Fibroblast of skin of right quadriceps (primary cell): Measurements from ENCODE around the gene PPHLN1.
"Not testable (repeated sequence)": the region's sequence is repeated elsewhere in the genome, so short reads cannot be mapped to it uniquely, and the experiment has no call there.

Source experiments
- DNase-seq: peaks from one replicate; pipeline ENCODE4 v3.0.0-alpha.2; 2013

Gene PPHLN1

DNA sequence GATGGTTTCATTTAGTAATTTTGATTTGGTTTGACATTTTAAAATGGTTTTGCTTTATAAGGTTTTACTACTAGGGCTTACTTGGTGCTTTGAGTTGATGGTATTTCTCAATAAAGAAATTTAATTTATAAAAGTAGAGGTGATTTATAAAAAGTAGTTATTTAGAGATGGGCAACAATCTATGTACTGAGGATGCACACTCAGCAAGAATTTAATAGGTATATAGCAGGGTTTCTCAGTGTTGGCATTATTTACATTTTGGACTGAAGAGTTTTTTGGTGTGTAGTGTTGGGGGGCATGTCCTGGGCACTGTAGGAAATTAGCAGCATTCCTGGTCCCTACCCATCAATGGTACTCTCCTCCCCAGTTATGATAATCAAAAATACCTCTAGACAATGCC, 47.7 kb downstream of the PPHLN1 start:
- DNase-seq, result no peak

DNA sequence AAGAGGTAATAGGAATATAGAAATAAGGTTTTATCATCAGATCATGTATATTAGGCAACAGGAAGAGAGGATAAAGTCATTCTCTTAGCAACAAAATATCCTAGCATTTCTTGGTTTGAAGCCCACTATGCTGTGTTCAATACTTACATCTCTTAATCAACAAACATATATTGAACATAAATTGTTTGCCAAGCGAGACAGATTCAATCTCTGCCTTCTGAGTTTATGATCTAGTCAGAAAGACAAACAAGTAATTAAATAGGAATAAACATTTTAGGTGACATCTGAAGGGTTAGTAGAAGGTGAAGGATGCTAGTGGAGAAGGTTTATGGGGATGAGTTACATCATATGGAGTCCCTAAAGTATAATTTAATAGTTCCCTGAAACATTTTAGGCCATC, 54.8 kb downstream of the PPHLN1 start:
- no peak for DNase-seq

- peak; percentile 11 for DNase-seq
Measured at GRCh38 chr12:42382013-42382696, 56.2 kb downstream of the PPHLN1 start.

DNA sequence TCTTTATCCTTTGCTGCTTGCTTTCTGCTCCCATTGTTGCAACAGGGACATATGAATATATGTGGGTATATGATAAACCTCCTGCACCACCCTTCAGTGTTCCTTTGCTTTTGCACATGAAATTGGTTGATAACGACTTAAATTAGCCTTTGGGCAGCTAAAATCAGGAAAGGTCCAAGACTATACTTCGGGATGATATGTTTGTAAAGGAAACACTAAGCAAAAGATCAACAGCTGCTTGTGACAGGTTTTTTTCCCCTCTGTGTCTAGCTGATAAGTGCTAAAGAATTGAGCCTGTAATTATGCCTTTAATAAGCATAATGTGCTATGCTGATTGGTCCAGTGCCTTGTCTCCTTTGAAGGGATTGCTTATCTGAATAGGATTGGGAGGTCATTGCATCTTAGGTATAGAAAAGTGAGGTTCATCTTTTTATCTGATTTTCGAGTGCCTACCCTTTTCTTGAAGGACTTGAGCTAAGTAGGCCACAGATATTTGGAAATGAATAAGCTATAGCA, 59.4 kb downstream of the PPHLN1 start:
- no peak for DNase-seq

- no peak for DNase-seq
Measured at GRCh38 chr12:42386308-42386707, 60.3 kb downstream of the PPHLN1 start.

- not testable (repeated sequence) for DNase-seq
Measured at GRCh38 chr12:42388086-42388485, 62.1 kb downstream of the PPHLN1 start.

GRCh38 chr12:42394429-42394828, 68.5 kb downstream of the PPHLN1 start:
- no peak for DNase-seq

DNA sequence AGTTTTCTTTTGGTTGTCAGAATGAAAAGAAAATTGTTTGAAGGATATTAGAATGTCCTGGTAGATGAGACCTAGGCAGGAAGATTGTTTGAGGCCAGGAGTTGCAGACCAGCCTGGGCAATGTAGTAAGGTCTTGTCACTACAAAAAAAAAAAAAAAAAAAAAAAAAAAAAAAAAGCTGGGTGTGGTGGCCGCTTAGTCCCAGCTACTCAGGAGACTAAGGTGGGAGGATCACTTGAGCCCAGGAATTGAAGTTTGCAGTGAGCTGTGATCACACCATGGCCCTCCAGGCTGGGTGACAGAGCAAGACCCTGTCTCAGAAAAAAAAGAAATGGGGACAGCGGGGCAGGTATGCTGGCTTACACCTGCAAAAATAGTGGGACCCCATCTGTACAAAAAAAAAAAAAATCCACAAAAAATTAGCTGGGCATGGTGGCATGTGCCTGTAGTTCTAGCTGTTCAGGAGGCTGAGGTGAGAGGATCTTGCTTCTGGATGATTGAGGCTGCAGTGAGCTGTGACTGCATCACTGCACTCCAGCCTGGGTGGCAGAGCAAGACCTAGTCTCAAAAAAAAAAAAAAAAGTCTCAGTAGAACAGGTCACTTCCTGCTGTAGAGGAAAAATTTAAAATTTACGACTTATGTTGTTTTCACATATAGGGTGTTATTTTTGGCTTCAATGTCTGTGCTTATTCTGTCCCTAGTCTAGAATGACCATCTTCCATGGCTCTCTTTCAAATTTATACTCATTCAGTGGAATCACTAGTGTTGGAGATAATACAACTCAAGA, 70.7 kb downstream of the PPHLN1 start:
- peak; percentile 9 for DNase-seq

DNA sequence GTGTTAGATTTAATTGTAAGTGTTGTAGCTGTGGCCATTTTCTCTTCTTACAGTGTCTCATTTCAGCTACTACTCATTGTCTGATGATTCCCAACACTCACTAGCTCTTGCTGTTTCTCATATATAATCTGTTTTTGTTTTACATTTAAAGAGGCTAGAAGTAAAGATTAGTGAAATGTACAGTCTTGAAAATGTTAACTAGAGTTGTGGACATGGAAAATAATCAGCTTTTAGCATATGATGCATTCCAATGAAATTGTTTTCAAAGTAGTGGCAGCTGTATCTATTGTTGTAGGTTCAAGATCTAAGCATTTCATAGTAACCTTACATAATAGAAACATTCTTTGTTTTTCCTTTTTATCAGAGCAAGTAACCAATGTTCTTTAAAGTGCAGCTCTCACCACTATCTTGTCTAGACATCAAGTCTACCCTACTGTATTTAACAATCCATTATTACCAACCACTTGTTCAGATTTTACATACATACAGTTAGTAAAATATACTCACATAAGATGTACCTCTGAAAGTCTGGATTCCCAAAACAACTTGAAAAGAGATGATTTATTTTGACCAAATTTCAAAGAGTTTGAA, 76.9 kb downstream of the PPHLN1 start:
- no peak for DNase-seq

DNA sequence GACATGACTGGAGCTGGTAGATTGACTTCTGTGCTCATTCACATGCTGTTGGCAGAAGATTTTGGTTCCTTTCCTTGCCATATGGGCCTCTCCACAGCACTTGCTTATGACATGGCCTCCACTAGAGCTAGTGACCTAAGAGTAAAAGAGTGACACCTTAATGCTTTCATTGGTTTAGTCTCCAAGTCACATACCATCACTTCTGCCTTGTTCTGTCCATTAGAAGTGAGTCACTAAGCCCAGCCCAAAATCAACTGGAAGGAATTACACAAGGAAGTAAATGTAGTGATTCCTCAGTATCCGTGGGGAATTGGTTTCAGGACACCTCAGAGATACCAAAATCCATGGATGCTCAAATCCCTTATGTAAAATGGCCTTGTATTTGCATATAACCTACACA, 81.3 kb downstream of the PPHLN1 start:
- peak; percentile 11 for DNase-seq

- no peak for DNase-seq
Measured at GRCh38 chr12:42409471-42409870, 83.5 kb downstream of the PPHLN1 start.

DNA sequence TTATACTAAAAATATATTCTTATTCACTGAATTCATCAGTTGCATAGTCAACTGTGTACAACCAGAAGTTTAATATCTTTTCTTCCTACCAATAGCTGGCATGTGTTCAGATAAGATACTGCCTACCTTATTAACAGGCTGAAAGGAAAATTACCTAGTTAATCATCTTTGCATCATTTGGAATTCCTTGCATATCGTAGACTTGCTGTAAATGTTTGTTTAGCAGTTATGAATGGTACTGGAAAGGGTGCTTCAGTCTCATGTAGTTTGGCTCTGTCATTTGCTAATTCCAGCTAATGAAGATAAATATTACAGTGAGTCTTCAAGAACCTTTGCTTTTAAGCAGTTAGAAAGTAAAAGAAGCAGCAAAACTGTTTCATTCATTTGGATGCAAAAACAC, 84.4 kb downstream of the PPHLN1 start:
- no peak for DNase-seq

GRCh38 chr12:42420395-42420794, 94.4 kb downstream of the PPHLN1 start:
- DNase-seq, result no peak

DNA sequence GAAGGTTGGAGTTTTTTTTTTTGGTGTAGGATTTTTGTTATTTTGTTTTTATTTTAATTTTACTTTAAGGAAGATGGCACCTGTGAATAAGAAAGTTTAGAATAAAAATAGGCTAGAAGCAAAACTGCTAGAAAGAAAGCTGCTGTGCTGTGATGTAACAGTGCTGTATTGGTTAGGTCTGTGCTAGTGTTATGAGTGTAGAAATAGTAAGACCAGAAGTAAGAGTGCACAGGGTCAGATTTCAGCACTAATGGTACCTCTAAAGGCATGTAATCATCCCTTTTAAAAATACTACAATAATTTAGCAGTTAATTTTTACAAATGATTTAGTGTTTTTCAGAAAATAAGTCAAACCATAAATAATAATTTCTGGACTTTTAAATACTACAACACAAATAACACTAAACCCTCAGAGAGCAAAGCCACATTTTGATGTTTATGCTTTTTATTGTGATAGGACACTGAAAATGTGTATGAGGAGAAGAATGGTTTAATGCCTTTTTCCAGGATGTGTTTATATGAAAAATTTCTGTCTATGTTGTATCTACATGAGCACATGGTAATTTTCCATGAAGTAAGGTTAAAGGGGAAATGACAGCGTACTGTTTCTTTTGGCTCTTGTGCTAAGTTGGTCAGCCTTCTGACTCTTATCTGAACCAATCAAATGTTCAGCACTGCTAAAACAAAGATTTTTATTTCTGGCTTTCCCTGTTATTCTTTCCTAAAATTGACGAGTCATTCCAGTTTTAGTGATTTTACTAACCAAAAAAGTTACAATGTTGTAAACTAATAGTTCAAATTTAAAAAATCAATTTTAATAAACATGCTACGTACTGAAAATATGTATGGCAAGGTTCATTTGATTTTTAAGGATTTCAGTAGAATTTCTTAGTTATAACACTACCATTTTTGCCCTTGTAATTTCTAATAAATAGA, 96.1 kb downstream of the PPHLN1 start:
- peak; percentile 48 for DNase-seq

DNA sequence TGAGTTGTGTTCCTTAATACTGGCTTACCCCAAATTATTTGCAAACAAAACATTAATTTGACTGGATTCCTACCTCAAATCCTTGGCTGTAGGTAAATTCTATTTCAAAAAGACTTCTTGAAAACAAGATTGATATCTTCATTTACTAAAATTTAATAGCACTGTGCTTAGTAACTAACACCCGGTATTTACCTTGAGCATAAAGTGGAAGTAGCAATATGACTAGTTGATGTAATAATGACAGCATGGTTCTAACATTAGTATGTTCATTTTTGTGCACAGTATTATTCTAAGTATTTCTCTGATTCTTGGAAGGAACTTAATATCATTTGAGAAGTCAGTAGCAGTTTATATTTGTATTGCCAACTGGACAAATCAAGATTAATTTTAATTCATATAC, 96.8 kb downstream of the PPHLN1 start:
- no peak for DNase-seq

DNA sequence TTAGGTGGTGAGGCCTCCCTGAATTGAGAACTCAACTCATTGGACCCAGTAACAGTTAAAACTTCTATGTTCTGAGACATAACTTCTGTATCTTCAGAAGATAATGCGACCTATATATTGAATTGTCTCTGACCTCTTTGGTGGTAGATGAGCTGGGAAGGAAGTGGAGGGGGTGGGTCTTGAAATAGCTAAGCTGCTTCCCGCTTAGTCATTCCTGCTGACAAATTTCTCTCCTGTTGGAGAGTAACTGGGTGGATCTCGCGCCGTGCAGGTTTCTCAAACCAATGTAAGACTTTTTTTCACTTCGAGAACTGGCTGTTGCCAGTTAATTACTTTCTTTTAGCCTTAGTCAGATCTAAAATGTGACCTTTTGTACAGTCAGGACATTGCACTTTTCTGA, 100.8 kb downstream of the PPHLN1 start:
- DNase-seq, result peak; percentile 58

GRCh38 chr12:42428850-42429249, 102.9 kb downstream of the PPHLN1 start:
- DNase-seq, result no peak

DNA sequence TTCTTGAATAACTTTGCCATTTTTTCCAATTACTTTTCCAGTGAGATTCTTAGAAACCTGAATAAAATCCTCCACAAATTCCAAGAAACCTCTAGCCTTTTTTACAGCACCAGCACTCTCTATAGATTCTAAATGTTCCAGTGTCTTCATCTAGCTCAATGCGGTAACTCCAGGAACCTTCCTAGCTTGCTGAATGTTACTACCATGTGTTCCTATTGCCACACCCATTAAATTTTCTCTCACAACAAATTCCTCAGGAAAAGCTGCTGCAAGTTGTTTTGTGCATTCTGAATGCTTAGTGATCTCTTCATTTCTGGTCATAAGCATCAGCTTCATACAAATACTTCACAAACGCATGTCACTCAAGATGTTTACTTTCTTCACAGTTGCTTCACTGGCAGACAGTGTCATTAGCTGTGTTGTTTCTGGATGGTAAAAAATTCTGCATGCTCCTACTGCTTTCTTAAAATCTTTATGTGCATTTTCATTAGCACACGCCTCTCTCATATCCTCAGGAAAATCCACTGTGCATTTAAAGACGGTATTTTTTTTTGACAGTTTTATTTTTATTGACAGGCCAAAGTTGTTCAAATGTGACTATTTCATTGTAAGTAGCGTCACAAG, 106.7 kb downstream of the PPHLN1 start:
- no peak for DNase-seq

DNA sequence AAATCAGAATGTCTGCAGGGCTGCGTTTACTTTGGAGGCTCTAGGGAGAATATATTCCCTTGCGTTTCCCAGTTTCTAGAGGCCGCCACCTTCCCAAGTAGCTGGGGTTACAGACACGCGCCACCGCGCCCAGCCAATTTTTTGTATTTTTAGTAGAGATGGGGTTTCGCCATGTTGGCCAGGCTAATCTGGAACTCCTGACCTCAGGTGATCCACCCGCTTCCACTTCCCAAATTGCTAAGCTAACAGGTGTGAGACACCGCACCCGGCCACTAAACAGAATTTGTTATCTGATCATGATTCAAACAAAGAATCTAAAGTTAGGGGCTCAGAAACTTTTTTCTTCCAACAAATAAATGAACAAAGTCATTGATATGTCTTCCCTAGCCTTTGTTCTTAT, 114.6 kb downstream of the PPHLN1 start:
- DNase-seq, result no peak

- DNase-seq, result no peak
Measured at GRCh38 chr12:42442311-42442759, 116.4 kb downstream of the PPHLN1 start.

DNA sequence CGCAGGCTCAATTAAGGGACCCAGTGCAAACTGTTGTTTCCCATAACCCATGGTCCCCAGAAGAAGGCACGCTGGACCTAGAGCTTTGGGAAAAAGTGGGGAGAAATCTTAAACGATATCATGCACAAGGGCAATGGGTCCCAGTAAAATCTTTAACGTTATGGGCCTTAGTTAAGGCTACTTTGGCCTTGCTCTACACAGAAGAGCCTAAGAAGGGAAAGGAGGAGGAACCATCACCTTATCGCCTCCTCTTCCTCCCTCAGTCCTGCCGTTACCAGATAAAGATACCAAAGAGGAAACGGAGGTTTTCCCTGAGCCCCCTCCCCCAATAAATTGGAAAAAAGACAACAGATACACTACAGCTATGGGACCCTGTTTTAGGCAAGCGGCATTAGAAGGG, 116.9 kb downstream of the PPHLN1 start:
- DNase-seq, result no peak
